Peyer's patch (tissue), 4 donors: ENCODE results near the gene SPDEF. TPM values are rescaled to one million over a fixed set of nuclear protein-coding genes. Genes with fewer than 3 reads are reported as not detected.
A peak's percentile ranks its signal among the peaks of the same experiment; 100 is the strongest.

Experiments used
- DNase-seq, 3 donors: peaks; one replicate each; pipeline ENCODE4 v3.0.0-alpha.2; 2017 to 2019
- H3K27ac ChIP-seq, 4 donors: fragments of 200-600 bp; sonication (generic); one replicate each; pipeline ENCODE4 v1.5.1; 2016 to 2019
- H3K27me3 ChIP-seq, 2 donors: fragments of 200-600 bp; sonication (generic); one replicate each; pipeline ENCODE4 v1.5.1; 2019
- H3K36me3 ChIP-seq, 3 donors: fragments of 200-600 bp; sonication (generic); one replicate each; pipeline ENCODE4 v1.5.1; 2016 to 2019
- H3K4me1 ChIP-seq, 4 donors: fragments of 200-600 bp; sonication (generic); one replicate each; pipeline ENCODE4 v1.5.1; 2016 to 2019
- H3K4me3 ChIP-seq, 4 donors: fragments of 200-600 bp; sonication (generic); 1 replicate in 3 of 4; 2 replicates in 1 of 4; pipeline ENCODE4 v1.5.1; 2016 to 2019; ENCODE audit warnings: mild to moderate bottlenecking in 1 of 4
- H3K9me3 ChIP-seq, 4 donors: fragments of 200-600 bp; sonication (generic); one replicate each; pipeline ENCODE4 v1.5.1; 2016 to 2019; ENCODE audit warnings: mild to moderate bottlenecking in 1 of 4
- POLR2A ChIP-seq, 2 donors: fragments of 450-650 bp; IDR thresholded peaks; one replicate each; pipeline ENCODE4 v1.5.1; 2017; ENCODE audit warnings: antibody characterized with exemption in 2 of 2, mild to moderate bottlenecking in 2 of 2, moderate library complexity in 2 of 2
- total RNA-seq, 4 donors: library from RNA; depleted of rRNA; stranded (reverse); fragments of >200 nt; gene quantifications; one replicate each; pipeline ENCODE4 v1.1.0, GENCODE V29; 2016
- TF ChIP-seq, protein P1 (sequence below), 6 experiments: fragments of 450-650 bp in 4 of 6; fragments of 200-600 bp in 2 of 6; sonication (generic) in 1 of 6; IDR thresholded peaks; one replicate each; pipeline ENCODE4 v1.5.1; 2017 to 2019; ENCODE audit warnings: antibody characterized with exemption in 6 of 6, mild to moderate bottlenecking in 3 of 6, moderate library complexity in 1 of 6

The SPDEF gene
- total RNA-seq, 4 donors from 2014 or later = 29.7 to 58.7 (median 39.0) TPM

GRCh38 chr6:34535646-34536045 lies 20.5 kb downstream of the SPDEF start:
- peaks cover 0 to 10% (median 0%) of the 10 kb centered on the region in 4 donors for H3K4me1 ChIP-seq
- no peak for TF ChIP-seq POLR2A (IDR thresholded peaks at IDR 0.05)
- TF ChIP-seq, protein P1, sequence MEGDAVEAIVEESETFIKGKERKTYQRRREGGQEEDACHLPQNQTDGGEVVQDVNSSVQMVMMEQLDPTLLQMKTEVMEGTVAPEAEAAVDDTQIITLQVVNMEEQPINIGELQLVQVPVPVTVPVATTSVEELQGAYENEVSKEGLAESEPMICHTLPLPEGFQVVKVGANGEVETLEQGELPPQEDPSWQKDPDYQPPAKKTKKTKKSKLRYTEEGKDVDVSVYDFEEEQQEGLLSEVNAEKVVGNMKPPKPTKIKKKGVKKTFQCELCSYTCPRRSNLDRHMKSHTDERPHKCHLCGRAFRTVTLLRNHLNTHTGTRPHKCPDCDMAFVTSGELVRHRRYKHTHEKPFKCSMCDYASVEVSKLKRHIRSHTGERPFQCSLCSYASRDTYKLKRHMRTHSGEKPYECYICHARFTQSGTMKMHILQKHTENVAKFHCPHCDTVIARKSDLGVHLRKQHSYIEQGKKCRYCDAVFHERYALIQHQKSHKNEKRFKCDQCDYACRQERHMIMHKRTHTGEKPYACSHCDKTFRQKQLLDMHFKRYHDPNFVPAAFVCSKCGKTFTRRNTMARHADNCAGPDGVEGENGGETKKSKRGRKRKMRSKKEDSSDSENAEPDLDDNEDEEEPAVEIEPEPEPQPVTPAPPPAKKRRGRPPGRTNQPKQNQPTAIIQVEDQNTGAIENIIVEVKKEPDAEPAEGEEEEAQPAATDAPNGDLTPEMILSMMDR (IDR thresholded peaks at IDR 0.05) = no peak
- no peaks in the 10 kb centered on the region for H3K27me3 ChIP-seq
- H3K9me3 ChIP-seq = no peaks in the 10 kb centered on the region
- no peaks in the 10 kb centered on the region for H3K36me3 ChIP-seq
- no peak for DNase-seq
- H3K27ac ChIP-seq = peak overlapping the region in 1 of 4 donors; percentile 16
- H3K4me3 ChIP-seq = no peak overlapping the region

- H3K36me3 ChIP-seq = no peaks in the 10 kb centered on the region
- no peaks in the 10 kb centered on the region for H3K27me3 ChIP-seq
- DNase-seq = no peak
- no peak for TF ChIP-seq POLR2A (IDR thresholded peaks at IDR 0.05)
- TF ChIP-seq, protein P1 (IDR thresholded peaks at IDR 0.05) = no peak
- H3K4me1 ChIP-seq = peaks cover 0 to 10% (median 0%) of the 10 kb centered on the region in 4 donors
- no peak overlapping the region for H3K27ac ChIP-seq
- H3K9me3 ChIP-seq = no peaks in the 10 kb centered on the region
- H3K4me3 ChIP-seq = no peak overlapping the region
Observed at GRCh38 chr6:34535199-34535598, 20.9 kb downstream of the SPDEF start.

DNA sequence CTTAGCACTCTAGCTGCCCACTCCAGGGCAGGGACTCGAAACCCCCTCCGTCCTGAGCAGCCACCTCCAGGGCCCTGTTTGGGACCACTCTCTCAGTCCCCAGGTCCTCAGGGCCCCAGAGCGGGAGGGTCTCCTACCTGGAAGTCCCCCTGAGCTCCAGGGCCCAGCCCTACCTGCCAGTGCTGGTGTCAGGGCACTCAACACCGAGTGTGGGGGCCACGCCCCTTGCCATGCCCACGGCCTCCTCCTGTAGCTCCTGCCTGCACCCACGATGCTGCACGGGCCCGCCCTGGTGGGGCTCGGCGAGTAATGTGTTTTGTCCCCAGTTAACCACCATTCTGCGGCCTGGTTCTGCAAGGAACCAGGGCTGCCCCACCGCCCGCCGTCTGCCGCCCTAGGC lies 21.5 kb downstream of the SPDEF start:
- H3K4me3 ChIP-seq = no peak overlapping the region
- no peak for TF ChIP-seq POLR2A (IDR thresholded peaks at IDR 0.05)
- TF ChIP-seq, protein P1 (IDR thresholded peaks at IDR 0.05) = no peak
- no peak overlapping the region for H3K27ac ChIP-seq
- no peaks in the 10 kb centered on the region for H3K27me3 ChIP-seq
- H3K4me1 ChIP-seq = peaks cover 0 to 10% (median 0%) of the 10 kb centered on the region in 4 donors
- H3K9me3 ChIP-seq = no peaks in the 10 kb centered on the region
- no peak for DNase-seq
- H3K36me3 ChIP-seq = no peaks in the 10 kb centered on the region

DNA sequence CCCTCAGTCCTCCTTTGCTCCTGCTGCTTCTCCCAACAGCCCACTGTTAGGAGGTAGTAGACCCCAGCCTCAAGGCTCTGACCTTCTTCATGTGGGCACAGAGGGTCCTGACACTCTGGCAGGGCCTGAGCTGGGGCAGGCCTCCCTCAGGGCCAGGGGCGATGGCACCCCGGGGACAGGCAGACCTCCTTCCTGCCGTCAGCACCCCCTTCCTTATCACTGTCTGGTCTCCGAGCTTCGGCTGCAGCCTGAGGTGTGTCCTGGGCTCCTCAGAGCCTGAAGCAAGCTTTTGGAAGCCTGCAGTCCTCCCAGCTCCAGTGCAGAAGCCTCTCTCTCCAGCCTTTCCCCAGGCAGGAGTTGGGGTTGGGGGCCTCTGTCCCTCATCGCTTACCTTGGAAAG lies 22.0 kb downstream of the SPDEF start:
- TF ChIP-seq POLR2A (IDR thresholded peaks at IDR 0.05) = no peak
- TF ChIP-seq, protein P1 (IDR thresholded peaks at IDR 0.05) = no peak
- Histone ChIP-seq H3K27ac (no peak overlapping the region), H3K27me3 (no peaks in the 10 kb centered on the region), H3K4me1 (peaks cover 0 to 10% (median 0%) of the 10 kb centered on the region in 4 donors), H3K9me3 (no peaks in the 10 kb centered on the region), H3K4me3 (no peak overlapping the region), H3K36me3 (no peaks in the 10 kb centered on the region)
- DNase-seq = no peak

GRCh38 chr6:34532230-34532629 lies 23.9 kb downstream of the SPDEF start:
- peaks cover 0 to 13% (median 0%) of the 10 kb centered on the region in 4 donors for H3K4me1 ChIP-seq
- H3K36me3 ChIP-seq = no peaks in the 10 kb centered on the region
- DNase-seq = no peak
- no peaks in the 10 kb centered on the region for H3K27me3 ChIP-seq
- no peaks in the 10 kb centered on the region for H3K9me3 ChIP-seq
- H3K27ac ChIP-seq = no peak overlapping the region
- no peak overlapping the region for H3K4me3 ChIP-seq
- TF ChIP-seq, protein P1 (IDR thresholded peaks at IDR 0.05) = no peak
- no peak for TF ChIP-seq POLR2A (IDR thresholded peaks at IDR 0.05)
